Caco-2 (cell line): Measurements from ENCODE around the gene HES6. TPM values are rescaled to one million over a fixed set of nuclear protein-coding genes. Genes with fewer than 3 reads are reported as not detected.

Experiments
- total RNA-seq: library from RNA; stranded (reverse); gene quantifications from 2 replicates; pipeline ENCODE4 v1.2.3, GENCODE V29; 2022

Gene HES6
- total RNA-seq, 1 experiment from 2014 or later = 22.1 TPM

Other genes starting within 250 kb of the HES6 start
- gene SCLY, start 179.0 kb downstream of the HES6 start, total RNA-seq = 21.2 and 21.7 TPM in 2 replicates
- gene ESPNL, start 139.7 kb downstream of the HES6 start, total RNA-seq = not detected in 2 replicates
- gene KLHL30, start 101.4 kb downstream of the HES6 start, total RNA-seq = 0.26 and 0.36 TPM in 2 replicates
- 1.4 and 1.6 TPM in 2 replicates for gene ERFE, start 81.1 kb downstream of the HES6 start, total RNA-seq
- 31.6 and 32.2 TPM in 2 replicates for gene ILKAP, start 36.3 kb downstream of the HES6 start, total RNA-seq
- 12.2 and 12.5 TPM in 2 replicates for gene PER2, start 48.6 kb upstream of the HES6 start, total RNA-seq
- gene TRAF3IP1, start 80.5 kb upstream of the HES6 start, total RNA-seq = 7.1 and 7.4 TPM in 2 replicates
- 14.2 and 16.9 TPM in 2 replicates for gene ASB1, start 186.9 kb upstream of the HES6 start, total RNA-seq